Camera-type eye (tissue), 1 donor: ENCODE measurements around the gene BRI3. TPM values are rescaled to one million over a fixed set of nuclear protein-coding genes. Genes with fewer than 3 reads are reported as not detected.

Experiments used
- total RNA-seq: library from RNA; depleted of rRNA; stranded (reverse); fragments of >200 nt; gene quantifications from one replicate; pipeline ENCODE4 v1.2.3, GENCODE V29; 2014

Gene BRI3
- 15.2 TPM for total RNA-seq

GRCh38 chr7:98280791-98281756, at the start of gene BRI3:
Gene BRI3 (plus strand): TSS chr7:98281686. CDS start chr7:98281796, 110 bp downstream.

DNA sequence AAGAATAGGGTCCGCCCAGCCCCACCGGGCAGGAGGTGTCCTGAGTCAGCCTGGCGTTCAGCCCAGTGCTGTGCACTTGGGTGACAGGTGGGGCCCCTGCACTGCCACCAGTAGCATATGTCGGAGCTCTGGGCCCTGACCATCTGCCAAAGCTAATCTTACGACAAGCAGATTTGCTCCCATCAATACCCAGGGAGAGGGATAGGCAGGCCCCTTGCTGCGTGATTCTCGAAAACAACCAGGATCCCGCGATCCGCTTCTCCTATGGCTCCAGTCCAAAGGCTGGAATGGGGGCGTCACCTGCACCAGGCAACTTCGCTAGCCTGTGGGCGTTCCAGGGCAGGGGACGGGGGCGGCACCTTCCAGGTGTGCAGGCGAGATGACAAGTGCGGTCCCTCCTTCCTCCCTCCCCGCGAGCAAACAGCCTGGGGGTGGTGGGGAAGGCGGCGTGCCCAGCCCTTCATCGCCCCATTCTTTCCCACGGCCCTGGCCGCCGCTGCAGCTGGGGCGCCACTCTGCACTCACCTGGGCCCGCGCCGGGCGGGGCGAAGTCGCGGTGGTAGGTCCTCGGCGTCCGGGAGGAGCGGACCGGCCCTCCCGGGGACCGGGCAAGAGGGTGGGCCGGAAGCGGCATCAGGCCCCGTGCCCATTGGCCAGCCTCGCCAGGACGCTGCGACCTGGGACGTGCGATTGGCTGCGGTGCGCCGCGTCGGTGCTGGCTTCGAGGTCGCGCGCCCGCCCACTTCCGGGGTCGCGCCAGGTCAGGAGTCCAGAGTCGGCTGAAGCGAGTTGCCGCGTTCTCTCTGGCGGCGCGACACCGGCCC, 29.7 kb upstream of the BRI3 start, which contains the start of gene TECPR1:
Gene TECPR1, minus strand, starts transcription at position 632 of the 824 bp plus-strand sequence. CDS start 6,086 bp downstream, outside the sequence.

Other genes with a start within 250 kb of the BRI3 start
- 26.6 TPM for gene LMTK2, start 174.8 kb upstream of the BRI3 start, total RNA-seq
- gene BHLHA15, start 70.2 kb upstream of the BRI3 start, total RNA-seq: 1.2 TPM
- 86.2 TPM for gene TECPR1, start 29.5 kb upstream of the BRI3 start, total RNA-seq
- gene BAIAP2L1, start 119.4 kb downstream of the BRI3 start, total RNA-seq: 4.6 TPM